ENCODE data around the gene ST6GALNAC4.

The ST6GALNAC4 gene

DNA sequence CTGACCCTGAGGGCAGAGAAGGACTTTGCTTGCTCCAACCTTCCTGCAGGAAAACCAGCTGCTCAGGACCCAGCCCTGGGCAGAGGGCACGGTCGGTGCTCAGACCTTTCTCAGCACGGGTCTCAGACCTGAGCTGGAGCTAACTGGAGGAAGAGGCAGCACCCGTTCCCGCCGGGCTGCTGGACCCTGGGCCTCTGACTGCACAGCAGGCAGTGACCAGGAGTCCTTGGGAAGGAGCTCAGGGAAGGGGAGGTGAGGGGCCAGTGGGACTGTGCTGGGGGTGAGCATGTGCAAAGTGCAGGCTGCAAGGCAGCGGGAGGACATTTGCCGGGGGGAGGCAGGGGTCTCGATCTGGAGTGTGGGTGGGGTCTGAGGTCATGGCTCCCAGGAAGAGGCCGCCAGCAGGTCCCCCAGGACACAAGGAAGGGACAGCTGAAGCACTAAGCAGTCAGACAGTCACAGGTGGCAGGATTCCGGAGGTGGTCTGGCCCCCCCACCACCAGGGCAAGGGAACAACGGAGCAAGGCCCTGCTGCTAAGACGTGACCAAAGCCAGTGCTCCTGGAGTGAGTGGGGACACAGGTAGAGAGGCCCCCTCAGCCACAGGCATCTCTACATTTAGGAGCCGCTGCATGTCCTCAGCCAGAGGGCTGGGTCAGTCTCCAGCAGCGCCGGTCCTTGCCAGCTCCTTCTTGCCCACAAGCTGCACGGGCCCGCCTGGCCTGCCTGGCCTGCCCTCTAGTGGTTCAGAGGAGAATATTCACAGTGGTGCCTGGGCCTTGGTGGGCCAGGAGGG is 25.6 kb upstream of the ST6GALNAC4 start:
- in situ Hi-C loops (cut with MboI; ENCODE audit: low sequenced_read_pairs) = no loop called here
- Histone ChIP-seq H3K27me3 (ENCODE audit: low read depth) (no peaks in the 10 kb centered on the region), H3K9me3 (no peaks in the 10 kb centered on the region), H3K4me3 (no peak overlapping the region), H3K36me3 (replicated peaks) (peaks cover 24% of the 10 kb centered on the region), H3K4me1 (peaks cover 3% of the 10 kb centered on the region)
- DNase-seq (ENCODE audit: low spot score in 2 of 2) = peak; percentile 45 to 75

DNA sequence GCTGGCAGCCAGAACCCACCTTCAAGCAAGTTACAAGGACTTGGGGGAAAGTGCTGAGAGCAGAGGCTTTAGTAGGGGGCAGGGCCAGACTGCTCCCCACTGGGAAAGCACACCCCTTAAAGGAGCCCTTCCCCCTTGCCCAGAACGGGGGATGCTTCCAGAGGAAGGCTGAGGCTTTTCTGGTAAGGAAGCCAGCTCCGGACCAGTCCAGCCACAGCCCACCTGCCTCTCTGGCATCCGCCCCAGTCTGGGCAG is 25.0 kb upstream of the ST6GALNAC4 start:
- in situ Hi-C loops (cut with MboI; ENCODE audit: low sequenced_read_pairs) = no loop called here
- peaks cover 3% of the 10 kb centered on the region for H3K4me1 ChIP-seq
- H3K4me3 ChIP-seq = no peak overlapping the region
- H3K9me3 ChIP-seq = no peaks in the 10 kb centered on the region
- no peak for DNase-seq (ENCODE audit: low spot score in 2 of 2)
- H3K27me3 ChIP-seq (ENCODE audit: low read depth) = no peaks in the 10 kb centered on the region
- peaks cover 24% of the 10 kb centered on the region for H3K36me3 ChIP-seq (replicated peaks)

DNA sequence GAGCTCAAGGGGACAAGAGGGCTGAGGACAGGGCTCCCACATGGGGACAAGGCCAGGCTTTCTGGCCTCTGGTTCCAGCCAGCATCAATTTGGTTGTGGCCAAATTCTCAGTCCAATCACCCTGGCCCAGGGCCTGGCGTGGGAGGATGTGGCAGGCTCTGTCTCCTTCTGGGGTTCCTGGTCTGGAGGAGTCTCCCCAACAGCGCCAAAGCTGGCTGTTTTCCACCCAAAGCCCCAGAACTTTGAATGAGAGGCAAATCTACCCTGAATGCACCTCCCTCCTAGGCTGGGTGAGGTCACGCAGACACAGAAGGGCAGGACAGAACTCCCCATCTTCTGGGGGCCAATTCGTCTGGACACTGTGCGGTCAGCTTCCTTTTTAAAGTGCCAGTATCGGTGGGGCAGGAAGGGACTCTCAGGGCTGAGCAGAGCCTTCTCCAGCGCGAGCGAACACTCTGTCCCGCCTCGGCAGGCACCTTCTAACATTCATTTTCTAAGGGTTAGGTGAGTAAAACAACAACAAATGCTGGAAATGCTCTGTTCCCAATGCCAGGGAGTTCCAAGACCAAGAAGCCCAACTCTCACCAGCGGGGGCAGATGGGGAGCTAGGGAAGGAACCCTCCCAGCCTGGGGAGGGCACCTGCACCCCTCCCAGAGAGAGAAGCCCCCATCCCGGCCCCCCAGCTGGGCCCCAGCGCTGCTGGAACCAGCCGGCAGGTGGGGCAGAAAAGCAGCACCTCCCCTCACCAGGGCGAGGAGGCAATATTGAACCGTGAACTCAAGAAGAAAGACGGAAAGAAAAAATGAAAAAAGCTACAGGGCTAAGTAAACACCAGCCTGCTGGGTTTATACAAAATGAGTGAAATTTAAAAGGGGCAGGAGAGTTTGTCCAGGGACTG is 24.5 kb upstream of the ST6GALNAC4 start:
- Histone ChIP-seq H3K36me3 (replicated peaks) (peaks cover 28% of the 10 kb centered on the region), H3K27me3 (ENCODE audit: low read depth) (no peaks in the 10 kb centered on the region), H3K4me3 (no peak overlapping the region), H3K4me1 (peaks cover 5% of the 10 kb centered on the region), H3K9me3 (no peaks in the 10 kb centered on the region)
- in situ Hi-C loops (cut with MboI; ENCODE audit: low sequenced_read_pairs) = no loop called here
- DNase-seq (ENCODE audit: low spot score in 2 of 2) = no peak

GRCh38 chr9:127940593-127940992 is 23.8 kb upstream of the ST6GALNAC4 start:
- Histone ChIP-seq H3K36me3 (replicated peaks) (peaks cover 33% of the 10 kb centered on the region), H3K4me3 (no peak overlapping the region), H3K27me3 (ENCODE audit: low read depth) (no peaks in the 10 kb centered on the region), H3K4me1 (peaks cover 7% of the 10 kb centered on the region), H3K9me3 (no peaks in the 10 kb centered on the region)
- no peak for DNase-seq (ENCODE audit: low spot score in 2 of 2)
- in situ Hi-C loops (cut with MboI; ENCODE audit: low sequenced_read_pairs) = no loop called here

GRCh38 chr9:127938298-127938690 is 21.5 kb upstream of the ST6GALNAC4 start:
- Histone ChIP-seq H3K9me3 (no peaks in the 10 kb centered on the region), H3K27me3 (ENCODE audit: low read depth) (no peaks in the 10 kb centered on the region), H3K36me3 (replicated peaks) (peaks cover 25% of the 10 kb centered on the region), H3K4me1 (peaks cover 7% of the 10 kb centered on the region), H3K4me3 (no peak overlapping the region)
- DNase-seq (ENCODE audit: low spot score in 2 of 2) = no peak
- in situ Hi-C loops (cut with MboI; ENCODE audit: low sequenced_read_pairs) = no loop called here

- in situ Hi-C loops (cut with MboI; ENCODE audit: low sequenced_read_pairs) = no loop called here
- DNase-seq (ENCODE audit: low spot score in 2 of 2) = peak; percentile 81 to 89
These were observed 20.8 kb upstream of the ST6GALNAC4 start, which contains the start of gene DPM2 for GRCh38 chr9:127937388-127938297. Gene DPM2, minus strand, starts transcription at chr9:127937854. Its CDS starts 34 bp downstream, at chr9:127937820.

DNA sequence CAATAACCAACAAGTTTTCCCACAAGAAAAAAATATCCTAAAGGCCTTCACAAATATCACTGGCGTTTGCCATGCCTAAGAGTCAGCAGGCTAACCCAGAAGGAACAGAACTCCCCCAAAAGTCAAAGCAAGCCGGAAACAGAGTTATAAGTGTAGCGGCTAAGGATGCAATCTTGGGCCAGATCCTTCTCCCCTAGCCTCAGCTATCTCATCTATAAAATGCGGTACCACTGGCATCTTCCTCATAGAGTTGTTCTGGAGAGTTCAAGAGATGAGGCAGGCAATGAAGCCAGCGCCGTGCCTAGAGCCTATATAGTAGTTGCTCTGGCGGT is 20.2 kb upstream of the ST6GALNAC4 start:
- DNase-seq (ENCODE audit: low spot score in 2 of 2) = no peak
- Histone ChIP-seq H3K36me3 (replicated peaks) (peaks cover 13% of the 10 kb centered on the region), H3K4me1 (peaks cover 7% of the 10 kb centered on the region), H3K4me3 (peak overlapping the region; percentile 70), H3K9me3 (no peaks in the 10 kb centered on the region), H3K27me3 (ENCODE audit: low read depth) (no peaks in the 10 kb centered on the region)
- in situ Hi-C loops (cut with MboI; ENCODE audit: low sequenced_read_pairs) = no loop called here

More at GRCh38 chr9:127937388-127938297, 20.8 kb upstream of the ST6GALNAC4 start, which contains the start of gene DPM2:
- Histone ChIP-seq H3K4me1 (peaks cover 7% of the 10 kb centered on the region), H3K9me3 (no peaks in the 10 kb centered on the region), H3K4me3 (peak within 1 kb of the TSS; percentile 70), H3K36me3 (replicated peaks) (peaks cover 19% of the 10 kb centered on the region), H3K27me3 (ENCODE audit: low read depth) (no peaks in the 10 kb centered on the region)

GRCh38 chr9:127936347-127936852 is 19.6 kb upstream of the ST6GALNAC4 start:
- H3K27me3 ChIP-seq (ENCODE audit: low read depth) = no peaks in the 10 kb centered on the region
- H3K4me1 ChIP-seq = peaks cover 8% of the 10 kb centered on the region
- in situ Hi-C loops (cut with MboI; ENCODE audit: low sequenced_read_pairs) = no loop called here
- no peak for DNase-seq (ENCODE audit: low spot score in 2 of 2)
- H3K4me3 ChIP-seq = peak overlapping the region; percentile 70
- H3K9me3 ChIP-seq = no peaks in the 10 kb centered on the region
- H3K36me3 ChIP-seq (replicated peaks) = peaks cover 13% of the 10 kb centered on the region

GRCh38 chr9:127935765-127936221 is 19.0 kb upstream of the ST6GALNAC4 start:
- Histone ChIP-seq H3K4me1 (peaks cover 13% of the 10 kb centered on the region), H3K9me3 (no peaks in the 10 kb centered on the region), H3K36me3 (replicated peaks) (peaks cover 13% of the 10 kb centered on the region), H3K4me3 (peak overlapping the region; percentile 70; the same call in 1 of the 2 replicates), H3K27me3 (ENCODE audit: low read depth) (no peaks in the 10 kb centered on the region)
- no peak for DNase-seq (ENCODE audit: low spot score in 2 of 2)
- in situ Hi-C loops (cut with MboI; ENCODE audit: low sequenced_read_pairs) = no loop called here

DNA sequence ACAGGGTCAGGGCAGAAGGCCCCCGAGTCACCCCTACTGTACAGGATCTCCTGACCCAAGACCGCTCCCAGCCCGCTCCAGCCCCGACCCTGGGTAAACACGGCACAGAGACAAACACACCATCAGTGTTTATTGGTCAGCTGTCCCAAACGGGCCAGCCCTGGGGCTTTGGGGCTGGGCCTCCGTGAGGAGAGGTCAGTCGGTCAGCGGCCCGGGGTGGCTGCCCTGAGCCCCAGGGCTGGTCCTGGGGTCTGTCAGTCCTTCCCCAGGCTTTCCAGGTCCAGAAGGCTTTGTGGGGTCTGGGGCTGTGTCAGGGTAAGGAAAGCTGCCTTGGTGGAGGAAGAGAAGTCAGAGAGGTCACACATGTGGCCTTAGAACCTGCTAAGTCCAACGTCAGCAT is 18.1 kb upstream of the ST6GALNAC4 start:
- peaks cover 17% of the 10 kb centered on the region for H3K4me1 ChIP-seq
- H3K9me3 ChIP-seq = no peaks in the 10 kb centered on the region
- no peak overlapping the region for H3K4me3 ChIP-seq
- no peak for DNase-seq (ENCODE audit: low spot score in 2 of 2)
- H3K27me3 ChIP-seq (ENCODE audit: low read depth) = no peaks in the 10 kb centered on the region
- in situ Hi-C loops (cut with MboI; ENCODE audit: low sequenced_read_pairs) = no loop called here
- peaks cover 13% of the 10 kb centered on the region for H3K36me3 ChIP-seq (replicated peaks)

GRCh38 chr9:127934248-127934647 is 17.4 kb upstream of the ST6GALNAC4 start:
- DNase-seq (ENCODE audit: low spot score in 2 of 2) = no peak
- Histone ChIP-seq H3K4me1 (peaks cover 18% of the 10 kb centered on the region), H3K4me3 (no peak overlapping the region), H3K36me3 (replicated peaks) (peaks cover 13% of the 10 kb centered on the region), H3K27me3 (ENCODE audit: low read depth) (no peaks in the 10 kb centered on the region), H3K9me3 (no peaks in the 10 kb centered on the region)
- in situ Hi-C loops (cut with MboI; ENCODE audit: low sequenced_read_pairs) = no loop called here

GRCh38 chr9:127931092-127931881 is 14.4 kb upstream of the ST6GALNAC4 start:
- in situ Hi-C loops (cut with MboI; ENCODE audit: low sequenced_read_pairs) = no loop called here
- peak overlapping the region; percentile 48 for H3K4me3 ChIP-seq
- peaks cover 5% of the 10 kb centered on the region; the same call in 1 of the 2 replicates for H3K27me3 ChIP-seq (ENCODE audit: low read depth)
- H3K9me3 ChIP-seq = no peaks in the 10 kb centered on the region
- H3K36me3 ChIP-seq (replicated peaks) = peaks cover 9% of the 10 kb centered on the region
- H3K4me1 ChIP-seq = peaks cover 12% of the 10 kb centered on the region
- DNase-seq (ENCODE audit: low spot score in 2 of 2) = peak; percentile 40 to 53
